ENCODE measurements around the gene STRA8. TPM values are rescaled to one million over a fixed set of nuclear protein-coding genes. Genes with fewer than 3 reads are reported as not detected.
A peak's percentile ranks its signal among the peaks of the same experiment; 100 is the strongest.

The STRA8 gene
- total RNA-seq, 1 experiment from 2014 or later = not detected

GRCh38 chr7:135269921-135270320 is 36.3 kb downstream of the STRA8 start:
- DNase-seq (ENCODE audit: low spot score) = no peak

- DNase-seq (ENCODE audit: low spot score) = no peak
These were observed 37.1 kb downstream of the STRA8 start for GRCh38 chr7:135270577-135271254.

GRCh38 chr7:135271255-135271615 is 37.6 kb downstream of the STRA8 start:
- no peak for DNase-seq (ENCODE audit: low spot score)

GRCh38 chr7:135272303-135272702 is 38.7 kb downstream of the STRA8 start:
- DNase-seq (ENCODE audit: low spot score) = no peak

- no peak for DNase-seq (ENCODE audit: low spot score)
These were observed 39.9 kb downstream of the STRA8 start for GRCh38 chr7:135273581-135273980.

- DNase-seq (ENCODE audit: low spot score) = peak; percentile 65
These were observed 41.0 kb downstream of the STRA8 start for GRCh38 chr7:135274495-135275268.

- no peak for DNase-seq (ENCODE audit: low spot score)
These were observed 42.4 kb downstream of the STRA8 start for GRCh38 chr7:135275971-135276580.

- DNase-seq (ENCODE audit: low spot score) = no peak
These were observed 43.5 kb downstream of the STRA8 start for GRCh38 chr7:135277161-135277560.

GRCh38 chr7:135281363-135281949 is 47.8 kb downstream of the STRA8 start:
- peak; percentile 86 for DNase-seq (ENCODE audit: low spot score)

GRCh38 chr7:135282561-135283254 is 49.1 kb downstream of the STRA8 start:
- DNase-seq (ENCODE audit: low spot score) = no peak

- no peak for DNase-seq (ENCODE audit: low spot score)
These were observed 50.5 kb downstream of the STRA8 start for GRCh38 chr7:135283959-135284638.

- no peak for DNase-seq (ENCODE audit: low spot score)
These were observed 52.1 kb downstream of the STRA8 start for GRCh38 chr7:135285547-135286233.

GRCh38 chr7:135286876-135287275 is 53.2 kb downstream of the STRA8 start:
- DNase-seq (ENCODE audit: low spot score) = no peak

GRCh38 chr7:135290594-135290993 is 57.0 kb downstream of the STRA8 start:
- DNase-seq (ENCODE audit: low spot score) = no peak

- no peak for DNase-seq (ENCODE audit: low spot score)
These were observed 58.2 kb downstream of the STRA8 start for GRCh38 chr7:135291809-135292253.

- no peak for DNase-seq (ENCODE audit: low spot score)
These were observed 65.6 kb downstream of the STRA8 start for GRCh38 chr7:135299235-135299634.

- DNase-seq (ENCODE audit: low spot score) = no peak
These were observed 67.5 kb downstream of the STRA8 start for GRCh38 chr7:135300913-135301765.
